SK-N-SH treated with all-trans-retinoic acid at 6 μM for 48 hours (cell line): Measurements from ENCODE around the gene C10orf143.

ENCODE experiments used
- ARNTL ChIP-seq: fragments of 450-650 bp; formaldehyde crosslinking; IDR thresholded peaks from 2 replicates; pipeline ENCODE4 v1.5.0; 2020; ENCODE audit warnings: low read depth, mild to moderate bottlenecking, moderate library complexity, borderline replicate concordance
- ESRRG ChIP-seq: fragments of 250-450 bp; sonication (Bioruptor Pico); IDR thresholded peaks from 2 replicates; pipeline ENCODE4 v1.6.1; 2021; ENCODE audit warnings: mild to moderate bottlenecking
- GLIS3 ChIP-seq: fragments of 250-450 bp; sonication (Bioruptor Pico); IDR thresholded peaks from 2 replicates; pipeline ENCODE4 v1.5.0; 2020; ENCODE audit warnings: mild to moderate bottlenecking, moderate library complexity
- ISL1 ChIP-seq: fragments of 250-450 bp; sonication (Bioruptor Pico); IDR thresholded peaks from 2 replicates; pipeline ENCODE4 v2.1.2; 2022; ENCODE audit warnings: mild to moderate bottlenecking, moderate library complexity
- PPARA ChIP-seq: fragments of 250-450 bp; sonication (Bioruptor Pico); IDR thresholded peaks from 2 replicates; pipeline ENCODE4 v1.5.0; 2020; ENCODE audit warnings: mild to moderate bottlenecking, borderline replicate concordance
- TCF4 ChIP-seq: fragments of 250-450 bp; sonication (Bioruptor Pico); IDR thresholded peaks from 2 replicates; pipeline ENCODE4 v1.8.0; 2021; ENCODE audit warnings: mild to moderate bottlenecking, moderate library complexity, borderline replicate concordance
- ZC3H10 ChIP-seq: fragments of 250-450 bp; sonication (Bioruptor Pico); IDR thresholded peaks from 2 replicates; pipeline ENCODE4 v1.5.1; 2021; ENCODE audit warnings: mild to moderate bottlenecking, moderate library complexity
- ZFP3 ChIP-seq: fragments of 250-450 bp; sonication (Bioruptor Pico); IDR thresholded peaks from 2 replicates; pipeline ENCODE4 v1.5.0; 2020; ENCODE audit warnings: mild to moderate bottlenecking, moderate library complexity
- ZFP30 ChIP-seq: fragments of 450-650 bp; formaldehyde crosslinking; IDR thresholded peaks from 2 replicates; pipeline ENCODE4 v1.5.0; 2022; ENCODE audit warnings: mild to moderate bottlenecking, moderate library complexity
- ZNF565 ChIP-seq: fragments of 450-650 bp; formaldehyde crosslinking; conservative IDR thresholded peaks from 2 replicates; pipeline ENCODE4 v1.5.0; 2020; ENCODE audit warnings: low read depth, mild to moderate bottlenecking, moderate library complexity
- ZNF70 ChIP-seq: fragments of 450-650 bp; formaldehyde crosslinking; IDR thresholded peaks from 2 replicates; pipeline ENCODE4 v1.5.0; 2020; ENCODE audit warnings: mild to moderate bottlenecking, moderate library complexity
- TF ChIP-seq, protein P1 (sequence below): fragments of 250-450 bp; sonication (Bioruptor Pico); IDR thresholded peaks from 2 replicates; pipeline ENCODE4 v1.8.0; 2021; ENCODE audit warnings: low read depth, mild to moderate bottlenecking, moderate library complexity, borderline replicate concordance
- TF ChIP-seq, protein P2 (sequence below): fragments of 250-450 bp; sonication (Bioruptor Pico); IDR thresholded peaks from 2 replicates; pipeline ENCODE4 v1.8.0; 2020; ENCODE audit warnings: mild to moderate bottlenecking, moderate library complexity, borderline replicate concordance

DNA sequence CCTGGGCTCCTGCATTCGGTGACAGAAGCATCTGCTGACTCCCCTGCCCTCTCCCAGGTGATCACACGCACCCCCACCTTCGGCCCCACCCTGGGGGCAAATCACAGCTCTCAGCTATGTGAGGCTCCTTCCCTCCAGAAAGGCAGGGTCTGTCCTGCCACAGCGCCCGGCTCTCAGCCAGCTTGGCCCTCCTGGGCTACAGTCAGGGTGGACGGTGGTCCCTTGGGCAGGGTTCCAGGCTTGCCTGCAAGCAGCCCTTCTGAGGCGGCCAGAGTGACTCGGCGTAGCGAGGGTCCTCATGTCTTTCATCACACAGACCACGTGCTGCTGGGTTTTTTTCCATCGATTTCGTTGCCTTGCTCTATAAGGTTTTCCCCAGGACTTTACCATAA lies 93.0 kb downstream of the C10orf143 start:
- no peak for TF ChIP-seq ZC3H10 (CRISPR knock-in tag)
- no peak for TF ChIP-seq ZFP3 (CRISPR knock-in tag)
- no peak for TF ChIP-seq ARNTL
- no peak for TF ChIP-seq ZNF70 (CRISPR knock-in tag)
- TF ChIP-seq PPARA (CRISPR knock-in tag): no peak
- no peak for TF ChIP-seq ISL1 (CRISPR knock-in tag)
- TF ChIP-seq, protein P1, sequence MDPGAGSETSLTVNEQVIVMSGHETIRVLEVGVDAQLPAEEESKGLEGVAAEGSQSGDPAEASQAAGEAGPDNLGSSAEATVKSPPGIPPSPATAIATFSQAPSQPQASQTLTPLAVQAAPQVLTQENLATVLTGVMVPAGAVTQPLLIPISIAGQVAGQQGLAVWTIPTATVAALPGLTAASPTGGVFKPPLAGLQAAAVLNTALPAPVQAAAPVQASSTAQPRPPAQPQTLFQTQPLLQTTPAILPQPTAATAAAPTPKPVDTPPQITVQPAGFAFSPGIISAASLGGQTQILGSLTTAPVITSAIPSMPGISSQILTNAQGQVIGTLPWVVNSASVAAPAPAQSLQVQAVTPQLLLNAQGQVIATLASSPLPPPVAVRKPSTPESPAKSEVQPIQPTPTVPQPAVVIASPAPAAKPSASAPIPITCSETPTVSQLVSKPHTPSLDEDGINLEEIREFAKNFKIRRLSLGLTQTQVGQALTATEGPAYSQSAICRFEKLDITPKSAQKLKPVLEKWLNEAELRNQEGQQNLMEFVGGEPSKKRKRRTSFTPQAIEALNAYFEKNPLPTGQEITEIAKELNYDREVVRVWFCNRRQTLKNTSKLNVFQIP: no peak
- TF ChIP-seq GLIS3 (CRISPR knock-in tag): no peak
- TF ChIP-seq ZFP30 (CRISPR knock-in tag): no peak
- TF ChIP-seq ZNF565 (CRISPR knock-in tag): no peak
- TF ChIP-seq, protein P2, sequence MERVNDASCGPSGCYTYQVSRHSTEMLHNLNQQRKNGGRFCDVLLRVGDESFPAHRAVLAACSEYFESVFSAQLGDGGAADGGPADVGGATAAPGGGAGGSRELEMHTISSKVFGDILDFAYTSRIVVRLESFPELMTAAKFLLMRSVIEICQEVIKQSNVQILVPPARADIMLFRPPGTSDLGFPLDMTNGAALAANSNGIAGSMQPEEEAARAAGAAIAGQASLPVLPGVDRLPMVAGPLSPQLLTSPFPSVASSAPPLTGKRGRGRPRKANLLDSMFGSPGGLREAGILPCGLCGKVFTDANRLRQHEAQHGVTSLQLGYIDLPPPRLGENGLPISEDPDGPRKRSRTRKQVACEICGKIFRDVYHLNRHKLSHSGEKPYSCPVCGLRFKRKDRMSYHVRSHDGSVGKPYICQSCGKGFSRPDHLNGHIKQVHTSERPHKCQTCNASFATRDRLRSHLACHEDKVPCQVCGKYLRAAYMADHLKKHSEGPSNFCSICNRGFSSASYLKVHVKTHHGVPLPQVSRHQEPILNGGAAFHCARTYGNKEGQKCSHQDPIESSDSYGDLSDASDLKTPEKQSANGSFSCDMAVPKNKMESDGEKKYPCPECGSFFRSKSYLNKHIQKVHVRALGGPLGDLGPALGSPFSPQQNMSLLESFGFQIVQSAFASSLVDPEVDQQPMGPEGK (CRISPR knock-in tag): no peak
- TF ChIP-seq ESRRG (CRISPR knock-in tag): no peak
- TF ChIP-seq TCF4: no peak
